HG02623 (cell line): ENCODE measurements around the gene NEK4.
A peak's percentile ranks its signal among the peaks of the same experiment; 100 is the strongest.
"Not testable (repeated sequence)": the region's sequence is repeated elsewhere in the genome, so short reads cannot be mapped to it uniquely, and the experiment has no call there.

Experiments used
- ATAC-seq: cut with Tn5 transposase; IDR thresholded peaks from one replicate; pipeline ENCODE4 v1.9.1; 2021; ENCODE audit warnings: moderate library complexity; ENCODE audit not compliant: unreplicated experiment

The NEK4 gene

GRCh38 chr3:52678265-52679198, 92.2 kb downstream of the NEK4 start:
- ATAC-seq = no peak

DNA sequence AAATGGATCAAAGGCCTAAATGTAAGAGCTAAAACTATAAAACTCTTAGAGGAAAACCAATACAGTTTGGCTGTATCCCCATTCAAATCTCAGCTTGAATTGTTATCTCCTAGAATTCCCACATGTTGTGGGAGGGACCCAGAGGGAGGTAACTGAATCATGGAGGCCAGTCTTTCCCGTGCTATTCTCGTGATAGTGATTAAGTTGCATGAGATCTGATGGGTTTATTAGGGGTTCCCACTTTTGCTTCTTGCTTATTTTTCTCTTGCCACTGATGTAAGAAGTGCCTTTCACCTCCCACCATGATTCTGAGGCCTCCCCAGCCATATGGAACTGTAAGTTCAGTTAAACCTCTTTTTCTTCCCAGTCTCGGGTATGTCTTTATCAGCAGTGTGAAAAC, 94.5 kb downstream of the NEK4 start:
- ATAC-seq = not testable (repeated sequence)

GRCh38 chr3:52671676-52672075, 99.1 kb downstream of the NEK4 start:
- no peak for ATAC-seq

DNA sequence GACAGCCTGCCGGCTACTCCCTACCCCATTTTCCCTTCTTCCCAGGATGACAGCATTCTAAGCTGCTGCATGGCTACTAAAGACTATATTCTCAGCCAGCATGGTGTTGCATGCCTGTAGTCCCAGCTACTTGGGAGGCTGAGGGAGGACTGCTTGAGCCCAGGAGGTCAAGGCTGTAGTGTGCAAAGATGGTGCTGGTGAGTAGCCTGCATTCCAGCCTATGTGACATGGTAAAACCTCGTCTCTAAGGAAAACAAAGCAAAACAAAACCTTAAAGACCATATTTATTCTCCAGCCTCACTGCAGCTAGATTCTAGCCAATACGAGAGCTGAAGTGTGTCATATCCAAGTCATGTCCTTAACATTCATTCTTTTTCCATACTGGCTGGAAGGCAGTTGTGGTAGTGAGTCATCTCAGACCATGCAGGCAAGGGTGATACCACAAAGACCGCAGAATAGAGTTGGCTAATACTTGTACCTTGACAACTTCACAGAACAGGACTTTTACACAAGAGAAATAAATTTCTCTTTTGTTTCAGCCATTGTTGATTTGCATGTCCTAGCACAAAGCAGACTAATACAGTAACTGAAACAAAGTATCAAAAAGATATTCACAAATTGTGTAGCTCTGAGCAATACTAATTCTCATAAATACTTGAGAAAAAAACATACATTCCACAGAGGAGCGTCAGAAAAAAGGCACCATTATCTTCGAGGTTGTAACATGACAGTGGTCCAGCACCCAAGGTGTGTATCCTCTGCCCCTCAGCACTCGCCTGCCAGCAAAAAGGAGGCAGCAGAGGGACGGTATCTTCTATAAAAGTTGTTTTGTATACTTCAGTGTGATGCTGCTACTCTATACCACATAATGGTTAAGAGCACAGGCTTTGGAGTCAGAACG, 99.9 kb downstream of the NEK4 start:
- peak; percentile 73 for ATAC-seq

DNA sequence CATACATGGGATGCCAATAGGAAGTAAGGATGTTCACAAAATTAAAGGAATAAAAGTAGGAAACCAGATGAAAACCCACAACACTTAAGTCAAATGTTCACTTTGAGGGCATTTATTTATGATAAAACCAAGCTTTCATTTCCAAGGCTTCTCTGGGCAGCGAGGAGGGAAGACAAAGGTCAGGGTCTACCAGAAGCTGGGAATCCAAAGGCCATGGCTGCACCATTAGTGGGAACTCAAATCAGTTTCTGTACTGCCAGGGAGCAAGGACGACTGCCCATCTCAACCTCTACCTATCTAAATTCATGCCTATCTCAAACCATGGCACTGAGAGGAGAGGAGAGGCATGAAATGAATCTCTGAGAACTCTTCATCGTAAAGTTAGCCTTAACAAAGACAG, 107.6 kb downstream of the NEK4 start:
- ATAC-seq = no peak

- no peak for ATAC-seq
Observed at GRCh38 chr3:52660046-52660445, 110.7 kb downstream of the NEK4 start.
